Measurements from ENCODE around the gene SFRP2. TPM values are rescaled to one million over a fixed set of nuclear protein-coding genes. Genes with fewer than 3 reads are reported as not detected.

SFRP2 gene
- total and polyA plus RNA-seq, 11 donors = 0.06 to 18.8 (median 0.37) TPM; not detected in 2

GRCh38 chr4:153735906-153736461 is 52.9 kb downstream of the SFRP2 start:
- intact Hi-C loops (cut with DNase I) = no loop called here

GRCh38 chr4:153733751-153734448 is 55.0 kb downstream of the SFRP2 start:
- Histone ChIP-seq H3K27me3 (no peaks in the 10 kb centered on the region), H3K27ac (no peak overlapping the region), H3K4me3 (no peak overlapping the region), H3K9me3 (peaks cover 0 to 7% (median 0%) of the 10 kb centered on the region in 12 donors), H3K36me3 (no peaks in the 10 kb centered on the region), H3K4me1 (peaks cover 0 to 26% (median 0%) of the 10 kb centered on the region in 12 donors)
- DNase-seq (no peak), ATAC-seq (no peak)
- no peak for TF ChIP-seq POLR2A (IDR thresholded peaks at IDR 0.05)
- no peak for TF ChIP-seq CTCF (IDR thresholded peaks at IDR 0.05)
- WGBS, 4 donors = 59 to 65% (median 64%) methylated on average over 4 of the region's 4 CpGs
- intact Hi-C loops (cut with DNase I) = no loop called here

More at GRCh38 chr4:153735906-153736461, 52.9 kb downstream of the SFRP2 start:
- no peak for TF ChIP-seq CTCF (IDR thresholded peaks at IDR 0.05)
- TF ChIP-seq POLR2A (IDR thresholded peaks at IDR 0.05) = no peak
- no peak for ATAC-seq
- DNase-seq = no peak
- Histone ChIP-seq H3K27ac (no peak overlapping the region), H3K4me1 (peaks cover 0 to 11% (median 0%) of the 10 kb centered on the region in 12 donors), H3K27me3 (no peaks in the 10 kb centered on the region), H3K9me3 (peaks cover 0 to 15% (median 0%) of the 10 kb centered on the region in 12 donors), H3K36me3 (no peaks in the 10 kb centered on the region), H3K4me3 (no peak overlapping the region)

GRCh38 chr4:153731239-153731638 is 57.6 kb downstream of the SFRP2 start:
- Histone ChIP-seq H3K27ac (peak overlapping the region in 1 of 12 donors; percentile 82), H3K27me3 (no peaks in the 10 kb centered on the region), H3K4me3 (no peak overlapping the region), H3K9me3 (no peaks in the 10 kb centered on the region), H3K36me3 (no peaks in the 10 kb centered on the region), H3K4me1 (peaks cover 0 to 52% (median 0%) of the 10 kb centered on the region in 12 donors)
- no peak for TF ChIP-seq CTCF (IDR thresholded peaks at IDR 0.05)
- TF ChIP-seq POLR2A (IDR thresholded peaks at IDR 0.05) = no peak
- WGBS, 4 donors = 36 to 52% (median 42%) methylated on average over 3 of the region's 3 CpGs
- DNase-seq = no peak
- ATAC-seq = no peak
- intact Hi-C loops (cut with DNase I) = no loop called here

Other genes starting within 250 kb of the SFRP2 start
- gene TLR2, start 104.8 kb downstream of the SFRP2 start, total RNA-seq = 10 to 100 TPM in 2 of 9 donors, 1 to 10 TPM in 7; 1.2 to 47.8 (median 5.1) TPM
- 1 to 10 TPM; 1.6 to 3.2 TPM for gene TLR2, start 104.8 kb downstream of the SFRP2 start, polyA plus RNA-seq
- 1 to 10 TPM in 2 of 9 donors, under 1 TPM in 6, not detected in 1; 0.16 to 1.1 (median 0.62) TPM for gene RNF175, start 29.1 kb downstream of the SFRP2 start, total RNA-seq
- under 1 TPM; 0.44 to 0.53 TPM for gene RNF175, start 29.1 kb downstream of the SFRP2 start, polyA plus RNA-seq

All from heart left ventricle (tissue), 16 donors.